Measurements from ENCODE around the gene NTHL1.
A peak's percentile ranks its signal among the peaks of the same experiment; 100 is the strongest.

Gene NTHL1

GRCh38 chr16:2062801-2063200 lies 15.2 kb upstream of the NTHL1 start:
- DNase-seq, result no peak

- DNase-seq, result no peak
Measured at GRCh38 chr16:2061526-2061925, 13.9 kb upstream of the NTHL1 start.

GRCh38 chr16:2061023-2061422 lies 13.4 kb upstream of the NTHL1 start:
- no peak for DNase-seq

GRCh38 chr16:2060346-2060745 lies 12.7 kb upstream of the NTHL1 start:
- DNase-seq, result no peak

GRCh38 chr16:2058872-2059271 lies 11.2 kb upstream of the NTHL1 start:
- peak; percentile 41 for DNase-seq

GRCh38 chr16:2058420-2058819 lies 10.8 kb upstream of the NTHL1 start:
- no peak for DNase-seq

GRCh38 chr16:2057438-2057837 lies 9.8 kb upstream of the NTHL1 start:
- no peak for DNase-seq

- DNase-seq, result peak; percentile 86
Measured at GRCh38 chr16:2056681-2057407, 9.2 kb upstream of the NTHL1 start.

- no peak for DNase-seq
Measured at GRCh38 chr16:2056077-2056476, 8.4 kb upstream of the NTHL1 start.

GRCh38 chr16:2054543-2055245 lies 7.1 kb upstream of the NTHL1 start:
- DNase-seq, result peak; percentile 88

GRCh38 chr16:2053897-2054296 lies 6.3 kb upstream of the NTHL1 start:
- no peak for DNase-seq

GRCh38 chr16:2053211-2053610 lies 5.6 kb upstream of the NTHL1 start:
- no peak for DNase-seq

- DNase-seq, result no peak
Measured at GRCh38 chr16:2048116-2048543, 496 bp upstream of the NTHL1 start.

GRCh38 chr16:2046893-2047329 lies 723 bp downstream of the NTHL1 start:
- DNase-seq, result no peak

GRCh38 chr16:2045965-2046892 lies 1.4 kb downstream of the NTHL1 start:
- no peak for DNase-seq

- no peak for DNase-seq
Measured at GRCh38 chr16:2044541-2044940, 3.1 kb downstream of the NTHL1 start.

GRCh38 chr16:2043667-2044451 lies 3.8 kb downstream of the NTHL1 start:
- DNase-seq, result no peak

GRCh38 chr16:2042986-2043666 lies 4.5 kb downstream of the NTHL1 start:
- DNase-seq, result peak; percentile 39

- peak; percentile 90 for DNase-seq
Measured at GRCh38 chr16:2042171-2042985, 5.3 kb downstream of the NTHL1 start.

GRCh38 chr16:2040787-2041522 lies 6.7 kb downstream of the NTHL1 start:
- peak; percentile 64 for DNase-seq

Measured in DMS79 (cell line).